GM21390 (cell line): ENCODE results near the gene LMF2.

Experiments used
- ATAC-seq: cut with Tn5 transposase; IDR thresholded peaks from one replicate; pipeline ENCODE4 v1.9.1; 2021; ENCODE audit not compliant: unreplicated experiment

Gene LMF2

GRCh38 chr22:50505276-50505775, 2.2 kb downstream of the LMF2 start:
- no peak for ATAC-seq

- no peak for ATAC-seq
Observed at GRCh38 chr22:50504369-50505211, 2.9 kb downstream of the LMF2 start.

GRCh38 chr22:50503475-50504145, 3.9 kb downstream of the LMF2 start:
- ATAC-seq = no peak

GRCh38 chr22:50502628-50503474, 4.7 kb downstream of the LMF2 start:
- no peak for ATAC-seq

GRCh38 chr22:50502096-50502495, 5.4 kb downstream of the LMF2 start:
- ATAC-seq = no peak

- ATAC-seq = no peak
Observed at GRCh38 chr22:50500452-50500851, 7.0 kb downstream of the LMF2 start.

GRCh38 chr22:50498322-50498890, 9.1 kb downstream of the LMF2 start:
- ATAC-seq = no peak

GRCh38 chr22:50497093-50497492, 10.4 kb downstream of the LMF2 start:
- ATAC-seq = no peak

GRCh38 chr22:50490531-50491308, 16.8 kb downstream of the LMF2 start:
- no peak for ATAC-seq

GRCh38 chr22:50489363-50490243, 17.9 kb downstream of the LMF2 start:
- no peak for ATAC-seq

GRCh38 chr22:50488886-50489285, 18.6 kb downstream of the LMF2 start:
- no peak for ATAC-seq

GRCh38 chr22:50488006-50488677, 19.4 kb downstream of the LMF2 start:
- no peak for ATAC-seq

GRCh38 chr22:50487290-50488005, 20.1 kb downstream of the LMF2 start:
- no peak for ATAC-seq

GRCh38 chr22:50486561-50487289, 20.8 kb downstream of the LMF2 start, which contains the start of gene MIOX:
MIOX (plus strand) TSS chr22:50486859; CDS start chr22:50486898, 39 bp downstream.
- ATAC-seq = no peak

GRCh38 chr22:50485221-50486131, 22.0 kb downstream of the LMF2 start:
- no peak for ATAC-seq
